GM10266 (cell line): ENCODE results near the gene ZNF277.
A peak's percentile ranks its signal among the peaks of the same experiment; 100 is the strongest.
"Not testable (repeated sequence)": the region's sequence is repeated elsewhere in the genome, so short reads cannot be mapped to it uniquely, and the experiment has no call there.

Experiments
- DNase-seq: peaks from one replicate; pipeline ENCODE4 v3.0.0; 2012; ENCODE audit errors: extremely low spot score
- TF ChIP-seq, protein P1 (sequence below): IDR thresholded peaks from 2 replicates; pipeline ENCODE4 v1.5.1; 2012; ENCODE audit warnings: mild to moderate bottlenecking, low read depth; ENCODE audit not compliant: control insufficient read depth, insufficient read depth; ENCODE audit errors: missing control alignments

The ZNF277 gene

DNA sequence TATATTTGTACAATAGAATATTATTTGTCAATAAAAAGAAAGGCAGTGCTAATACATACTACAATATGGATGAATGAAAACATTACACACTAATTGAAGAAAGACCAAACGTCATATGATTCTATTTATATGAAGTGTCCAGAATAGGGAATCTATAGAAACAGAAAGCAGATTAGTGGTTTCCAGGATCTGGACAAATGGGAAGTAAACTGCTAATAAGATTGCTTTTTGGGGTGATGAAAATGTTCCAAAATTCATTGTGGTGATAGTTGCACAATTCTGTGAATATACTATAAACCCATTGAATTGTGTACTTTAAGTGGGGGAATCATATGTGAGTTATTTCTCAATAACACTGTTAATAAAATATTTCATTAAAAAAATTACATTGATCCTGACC, 165.6 kb downstream of the ZNF277 start:
- no peak for DNase-seq
- TF ChIP-seq, protein P1, sequence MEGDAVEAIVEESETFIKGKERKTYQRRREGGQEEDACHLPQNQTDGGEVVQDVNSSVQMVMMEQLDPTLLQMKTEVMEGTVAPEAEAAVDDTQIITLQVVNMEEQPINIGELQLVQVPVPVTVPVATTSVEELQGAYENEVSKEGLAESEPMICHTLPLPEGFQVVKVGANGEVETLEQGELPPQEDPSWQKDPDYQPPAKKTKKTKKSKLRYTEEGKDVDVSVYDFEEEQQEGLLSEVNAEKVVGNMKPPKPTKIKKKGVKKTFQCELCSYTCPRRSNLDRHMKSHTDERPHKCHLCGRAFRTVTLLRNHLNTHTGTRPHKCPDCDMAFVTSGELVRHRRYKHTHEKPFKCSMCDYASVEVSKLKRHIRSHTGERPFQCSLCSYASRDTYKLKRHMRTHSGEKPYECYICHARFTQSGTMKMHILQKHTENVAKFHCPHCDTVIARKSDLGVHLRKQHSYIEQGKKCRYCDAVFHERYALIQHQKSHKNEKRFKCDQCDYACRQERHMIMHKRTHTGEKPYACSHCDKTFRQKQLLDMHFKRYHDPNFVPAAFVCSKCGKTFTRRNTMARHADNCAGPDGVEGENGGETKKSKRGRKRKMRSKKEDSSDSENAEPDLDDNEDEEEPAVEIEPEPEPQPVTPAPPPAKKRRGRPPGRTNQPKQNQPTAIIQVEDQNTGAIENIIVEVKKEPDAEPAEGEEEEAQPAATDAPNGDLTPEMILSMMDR, result no peak

DNA sequence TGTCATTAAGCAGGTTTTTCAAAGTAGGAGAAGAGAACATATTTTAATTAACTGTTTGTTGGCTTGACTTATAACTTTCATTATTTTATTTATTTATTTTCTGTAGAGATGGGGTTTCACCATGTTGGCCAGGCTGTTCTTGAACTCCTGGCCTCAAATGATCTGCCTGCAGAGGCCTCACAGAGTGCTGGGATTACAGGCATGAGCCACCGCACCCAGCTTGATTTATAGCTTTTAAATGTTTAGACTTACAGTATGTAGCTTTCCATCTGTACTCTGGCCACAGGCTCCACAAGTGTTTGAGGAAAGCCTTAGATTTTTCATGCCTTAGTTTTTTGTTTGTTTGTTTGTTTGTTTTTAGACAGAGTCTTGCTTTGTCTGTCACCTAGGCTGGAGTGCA, 171.1 kb downstream of the ZNF277 start:
- no peak for DNase-seq
- TF ChIP-seq, protein P1, result no peak

DNA sequence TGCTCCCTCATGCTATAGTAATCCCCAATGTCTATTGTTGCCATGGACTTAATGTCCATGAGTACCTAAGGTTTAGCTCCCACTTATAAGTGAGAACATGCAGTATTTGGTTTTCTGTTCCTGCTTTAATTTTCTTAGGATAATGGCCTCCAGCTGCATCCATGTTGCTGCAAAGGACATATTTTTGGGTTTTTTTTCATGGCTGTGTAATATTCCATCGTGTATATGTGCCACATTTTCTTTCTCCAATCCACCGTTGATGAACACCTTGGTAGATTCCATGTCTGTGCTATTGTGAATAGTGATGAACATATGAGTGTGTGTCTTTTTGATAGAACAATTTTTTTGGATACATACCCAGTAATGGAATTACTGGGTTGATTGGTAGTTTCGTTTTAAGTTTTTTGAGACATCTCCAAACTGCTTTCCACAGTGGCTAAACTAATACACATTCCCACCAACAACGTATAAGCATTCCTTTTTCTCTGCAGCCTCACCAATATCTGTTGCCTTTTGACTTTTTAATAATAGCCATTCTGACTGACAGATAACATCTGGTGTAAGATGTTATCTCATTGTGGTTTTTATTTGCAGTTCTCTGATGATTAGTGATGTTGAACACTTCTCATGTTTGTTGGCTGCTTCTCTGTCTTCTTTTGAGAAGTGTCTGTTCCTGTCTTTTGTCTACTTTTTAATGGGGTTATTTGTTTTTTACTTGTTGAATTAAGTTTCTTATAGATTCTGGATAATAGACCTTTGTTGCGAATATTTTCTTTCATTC, 175.0 kb downstream of the ZNF277 start:
- TF ChIP-seq, protein P1, result no peak
- no peak for DNase-seq

DNA sequence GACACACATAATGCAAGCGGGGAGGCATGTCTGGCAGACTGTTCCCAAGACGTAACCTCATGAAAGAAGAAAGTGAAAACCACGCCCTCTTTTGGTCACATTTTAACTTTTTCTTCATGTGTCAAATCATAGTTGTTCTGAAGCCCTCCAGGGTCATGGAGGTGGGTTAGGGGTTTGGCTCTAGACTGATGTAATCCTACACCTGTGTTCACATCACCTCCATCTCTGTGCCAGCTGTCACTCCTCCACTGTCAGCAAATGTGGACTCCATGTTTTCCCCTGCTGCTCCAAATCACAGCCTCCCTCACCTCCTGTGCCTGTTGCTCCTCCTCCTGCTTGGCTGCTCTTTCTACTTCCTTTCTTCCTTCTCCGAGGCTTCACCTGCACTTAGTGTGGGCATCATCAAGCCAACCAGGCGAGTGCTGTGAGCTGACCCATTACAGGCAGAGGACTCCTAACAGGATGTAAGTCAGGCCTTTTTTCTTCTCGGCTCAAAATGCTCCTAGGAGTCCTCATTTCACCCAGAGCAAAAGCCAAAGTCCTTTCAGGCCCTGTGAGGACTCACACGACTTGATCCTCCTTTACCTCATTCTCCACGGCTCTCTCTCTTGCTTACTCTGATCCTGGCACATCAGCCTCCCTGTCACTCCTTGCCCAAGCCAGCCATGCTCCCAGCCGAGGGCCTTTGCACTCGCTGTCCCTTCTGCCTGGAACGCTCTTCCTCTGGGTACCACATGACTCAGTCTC, 177.3 kb downstream of the ZNF277 start:
- no peak for DNase-seq
- TF ChIP-seq, protein P1, result no peak

DNA sequence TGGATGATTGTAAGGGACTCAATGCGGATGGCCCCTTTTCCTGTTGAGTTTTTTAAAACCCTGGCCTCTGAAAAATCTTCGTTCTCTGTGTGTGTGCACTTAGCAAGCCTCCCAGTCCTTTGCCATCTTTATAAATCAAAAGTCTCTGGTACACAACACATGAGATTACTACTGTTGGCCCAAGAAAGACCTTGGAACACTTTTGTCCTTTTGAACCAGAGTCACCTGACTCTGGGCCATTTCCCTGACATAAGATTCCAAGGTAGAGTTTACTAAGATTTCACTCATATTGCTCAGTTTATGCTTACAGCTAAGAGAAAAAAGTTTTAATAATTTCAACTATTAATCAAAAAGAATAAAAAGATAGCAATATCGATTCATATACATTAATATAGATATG, 179.0 kb downstream of the ZNF277 start:
- TF ChIP-seq, protein P1, result no peak
- DNase-seq, result no peak

DNA sequence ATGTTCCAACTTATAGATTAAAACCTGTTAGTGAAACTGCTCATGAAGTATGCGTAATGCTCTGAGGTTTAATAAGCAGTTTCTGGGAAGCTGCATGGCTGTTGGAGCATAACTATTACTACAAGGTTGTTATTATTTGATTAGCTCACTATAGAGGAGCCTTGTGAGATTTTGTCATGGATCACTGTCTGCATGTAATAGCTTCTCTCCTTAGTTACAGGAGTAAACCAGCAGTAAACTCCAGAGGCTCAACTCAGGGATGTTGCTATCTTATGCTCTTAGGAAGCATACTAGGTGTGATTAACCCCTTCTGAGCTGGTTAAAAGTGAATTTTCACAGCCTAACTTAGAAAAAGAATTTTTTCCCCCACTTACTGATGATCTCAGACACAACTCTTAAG, 180.1 kb downstream of the ZNF277 start:
- no peak for DNase-seq
- TF ChIP-seq, protein P1, result no peak

DNA sequence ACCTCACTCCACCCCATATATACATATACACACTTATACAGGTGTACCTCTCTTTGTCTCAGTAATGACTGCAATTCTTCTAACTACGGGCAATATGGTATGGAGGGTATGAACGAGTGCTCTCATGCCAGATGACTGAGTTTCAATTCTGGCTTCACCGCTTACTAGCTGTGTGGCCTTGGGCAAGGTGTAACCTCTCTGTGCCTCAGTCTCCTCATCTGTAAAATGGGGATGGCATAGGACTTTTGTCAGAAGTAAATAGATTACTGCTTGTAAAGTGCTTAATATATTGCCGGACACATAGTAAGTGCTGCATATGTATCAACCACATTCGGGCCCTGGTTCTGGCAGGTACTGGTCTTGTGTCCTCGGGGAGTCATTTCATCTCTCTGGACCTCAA, 183.7 kb downstream of the ZNF277 start:
- DNase-seq, result no peak
- TF ChIP-seq, protein P1, result no peak

DNA sequence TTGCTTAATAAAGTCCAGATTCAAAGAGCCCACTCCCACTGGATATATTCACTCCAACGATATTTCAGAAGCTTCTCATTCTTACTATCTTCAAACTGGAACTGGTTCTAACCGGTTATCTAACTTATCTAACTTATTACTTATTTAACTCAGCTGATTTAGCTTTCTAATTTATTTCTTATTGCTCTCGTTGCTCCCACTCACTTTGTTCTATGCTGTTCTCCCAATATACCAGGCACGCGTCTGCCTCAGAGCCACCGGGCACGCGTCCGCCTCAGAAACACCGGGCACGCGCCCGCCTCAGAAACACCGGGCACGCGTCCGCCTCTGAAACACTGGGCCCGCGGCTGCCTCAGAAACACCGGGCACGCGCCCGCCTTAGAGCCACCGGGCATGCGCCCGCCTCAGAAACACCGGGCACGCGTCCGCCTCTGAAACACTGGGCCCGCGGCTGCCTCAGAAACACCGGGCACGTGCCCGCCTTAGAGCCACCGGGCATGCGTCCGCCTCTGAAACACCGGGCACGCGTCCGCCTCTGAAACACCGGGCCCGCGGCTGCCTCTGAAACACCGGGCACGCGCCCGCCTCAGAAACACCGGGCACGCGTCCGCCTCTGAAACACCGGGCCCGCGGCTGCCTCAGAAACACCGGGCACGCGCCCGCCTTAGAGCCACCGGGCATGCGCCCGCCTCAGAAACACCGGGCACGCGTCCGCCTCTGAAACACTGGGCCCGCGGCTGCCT, 184.8 kb downstream of the ZNF277 start:
- DNase-seq, result not testable (repeated sequence)

DNA sequence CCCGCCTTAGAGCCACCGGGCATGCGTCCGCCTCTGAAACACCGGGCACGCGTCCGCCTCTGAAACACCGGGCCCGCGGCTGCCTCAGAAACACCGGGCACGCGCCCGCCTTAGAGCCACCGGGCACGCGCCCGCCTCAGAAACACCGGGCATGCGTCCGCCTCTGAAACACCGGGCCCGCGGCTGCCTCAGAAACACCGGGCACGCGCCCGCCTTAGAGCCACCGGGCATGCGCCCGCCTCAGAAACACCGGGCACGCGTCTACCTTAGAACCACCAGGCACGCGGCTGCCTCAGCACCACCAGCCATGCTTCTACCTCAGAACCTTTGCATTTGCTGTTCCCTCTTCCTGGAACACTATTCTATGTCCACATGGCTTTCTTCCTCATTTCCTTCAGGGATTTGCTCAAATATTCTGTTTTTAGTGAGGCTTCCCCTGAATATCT, 185.4 kb downstream of the ZNF277 start:
- DNase-seq, result peak; percentile 28
